NCI-H2227 (cell line): ENCODE data around the gene ZNF878.
"Not testable (repeated sequence)": the region's sequence is repeated elsewhere in the genome, so short reads cannot be mapped to it uniquely, and the experiment has no call there.

Experiments
- DNase-seq: peaks from one replicate; lab custom pipeline; 2025; ENCODE audit not compliant: unreplicated experiment; lab: John Stamatoyannopoulos, UW

The ZNF878 gene

GRCh38 chr19:12052497-12053169 lies at the start of gene ZNF878:
ZNF878 (minus strand) TSS chr19:12052961; CDS start chr19:12052801, 160 bp downstream.
- DNase-seq: peak; percentile 87

GRCh38 chr19:12098040-12098439 lies 45.3 kb upstream of the ZNF878 start:
- DNase-seq: no peak

- no peak for DNase-seq
Observed at GRCh38 chr19:12095111-12095790, 42.5 kb upstream of the ZNF878 start.

GRCh38 chr19:12093777-12094176 lies 41.0 kb upstream of the ZNF878 start:
- DNase-seq: no peak

- DNase-seq: no peak
Observed at GRCh38 chr19:12092956-12093355, 40.2 kb upstream of the ZNF878 start.

GRCh38 chr19:12092065-12092867 lies 39.5 kb upstream of the ZNF878 start:
- DNase-seq: peak; percentile 32

- DNase-seq: peak; percentile 29
Observed at GRCh38 chr19:12090807-12091206, 38.0 kb upstream of the ZNF878 start.

GRCh38 chr19:12085074-12085818 lies 32.5 kb upstream of the ZNF878 start:
- no peak for DNase-seq

- DNase-seq: not testable (repeated sequence)
Observed at GRCh38 chr19:12083336-12083735, 30.6 kb upstream of the ZNF878 start.

- no peak for DNase-seq
Observed at GRCh38 chr19:12077375-12077774, 24.6 kb upstream of the ZNF878 start.

GRCh38 chr19:12076331-12076730 lies 23.6 kb upstream of the ZNF878 start:
- DNase-seq: not testable (repeated sequence)

- DNase-seq: no peak
Observed at GRCh38 chr19:12075538-12076139, 22.9 kb upstream of the ZNF878 start.

- peak; percentile 25 for DNase-seq
Observed at GRCh38 chr19:12064590-12065538, 12.1 kb upstream of the ZNF878 start, which contains the start of gene ZNF844. ZNF844 (plus strand) TSS chr19:12064731; CDS start chr19:12064874, 143 bp downstream.

GRCh38 chr19:12055784-12056183 lies 3.0 kb upstream of the ZNF878 start:
- no peak for DNase-seq

GRCh38 chr19:12052091-12052496 lies 667 bp downstream of the ZNF878 start:
- no peak for DNase-seq

- DNase-seq: no peak
Observed at GRCh38 chr19:12047868-12048267, 4.9 kb downstream of the ZNF878 start.

GRCh38 chr19:12043752-12044422 lies 8.9 kb downstream of the ZNF878 start:
- no peak for DNase-seq

- DNase-seq: no peak
Observed at GRCh38 chr19:12042893-12043292, 9.9 kb downstream of the ZNF878 start.
